ENCODE data around the gene LIN7B. TPM values are rescaled to one million over a fixed set of nuclear protein-coding genes. Genes with fewer than 3 reads are reported as not detected.

Gene LIN7B
- polyA plus RNA-seq, 4 donors: 7.7 to 21.9 (median 14.5) TPM

GRCh38 chr19:49155820-49156346, 41.7 kb downstream of the LIN7B start:
- DNase-seq (no peak), FAIRE-seq (no peak)
- H3K27me3 ChIP-seq (ENCODE audit: control insufficient read depth in 3 of 3, insufficient read depth in 3 of 3, low read length in 3 of 3): peaks cover 0 to 54% (median 0%) of the 10 kb centered on the region in 3 donors
- peak overlapping the region in 1 of 3 donors; percentile 24 for H3K27ac ChIP-seq (ENCODE audit: low read depth in 1 of 3, low read length in 2 of 3)
- peaks cover 0 to 13% of the 10 kb centered on the region in 2 donors for H3K9me3 ChIP-seq (ENCODE audit: control insufficient read depth in 2 of 2, insufficient read depth in 1 of 2, low read depth in 1 of 2, low read length in 1 of 2)
- no peak overlapping the region for H3K4me3 ChIP-seq (ENCODE audit: low read depth in 1 of 3, low read length in 3 of 3)
- H3K4me1 ChIP-seq (ENCODE audit: control insufficient read depth in 3 of 3, insufficient read depth in 2 of 3, low read depth in 1 of 3, low read length in 2 of 3): peaks cover 0 to 14% (median 4%) of the 10 kb centered on the region in 3 donors
- WGBS, 3 donors: 51 to 66% (median 56%) methylated on average over 4 of the region's 4 CpGs
- no peaks in the 10 kb centered on the region for H3K36me3 ChIP-seq (ENCODE audit: control insufficient read depth in 3 of 3, insufficient read depth in 2 of 3, low read depth in 1 of 3, low read length in 3 of 3)

- Histone ChIP-seq H3K9me3 (ENCODE audit: control insufficient read depth in 2 of 2, insufficient read depth in 1 of 2, low read depth in 1 of 2, low read length in 1 of 2) (no peaks in the 10 kb centered on the region), H3K36me3 (ENCODE audit: control insufficient read depth in 3 of 3, insufficient read depth in 2 of 3, low read depth in 1 of 3, low read length in 3 of 3) (peaks cover 0 to 2% (median 0%) of the 10 kb centered on the region in 3 donors), H3K4me3 (ENCODE audit: low read depth in 1 of 3, low read length in 3 of 3) (peak within 1 kb of the TSS; percentile 81 to 84 (median 81)), H3K4me1 (ENCODE audit: control insufficient read depth in 3 of 3, insufficient read depth in 2 of 3, low read depth in 1 of 3, low read length in 2 of 3) (peaks cover 0 to 11% (median 2%) of the 10 kb centered on the region in 3 donors), H3K27me3 (ENCODE audit: control insufficient read depth in 3 of 3, insufficient read depth in 3 of 3, low read length in 3 of 3) (peaks cover 0 to 55% (median 0%) of the 10 kb centered on the region in 3 donors), H3K27ac (ENCODE audit: low read depth in 1 of 3, low read length in 2 of 3) (peak within 1 kb of the TSS; percentile 77 to 97 (median 96))
- DNase-seq: peak; percentile 93 to 94
- FAIRE-seq: no peak
- WGBS, 3 donors: 0 to 2% (median 1%) methylated on average over 33 to 41 of the region's 41 CpGs
These were observed 43.5 kb downstream of the LIN7B start, which contains the start of gene TRPM4 for GRCh38 chr19:49157445-49158224. Gene TRPM4, plus strand, starts transcription at chr19:49157792. Its CDS starts 75 bp downstream, at chr19:49157867.

GRCh38 chr19:49160450-49161189, 46.5 kb downstream of the LIN7B start:
- H3K27me3 ChIP-seq (ENCODE audit: control insufficient read depth in 3 of 3, insufficient read depth in 3 of 3, low read length in 3 of 3): peaks cover 0 to 54% (median 0%) of the 10 kb centered on the region in 3 donors
- peak; percentile 34 to 77 for DNase-seq
- FAIRE-seq: no peak
- 57 to 80% (median 66%) methylated on average over 13 of the region's 13 CpGs for WGBS, 3 donors
- peaks cover 0 to 11% (median 2%) of the 10 kb centered on the region in 3 donors for H3K4me1 ChIP-seq (ENCODE audit: control insufficient read depth in 3 of 3, insufficient read depth in 2 of 3, low read depth in 1 of 3, low read length in 2 of 3)
- H3K27ac ChIP-seq (ENCODE audit: low read depth in 1 of 3, low read length in 2 of 3): peak overlapping the region in 2 of 3 donors; percentile 8 to 17
- peak overlapping the region in 1 of 3 donors; percentile 14 for H3K4me3 ChIP-seq (ENCODE audit: low read depth in 1 of 3, low read length in 3 of 3)
- H3K9me3 ChIP-seq (ENCODE audit: control insufficient read depth in 2 of 2, insufficient read depth in 1 of 2, low read depth in 1 of 2, low read length in 1 of 2): no peaks in the 10 kb centered on the region
- H3K36me3 ChIP-seq (ENCODE audit: control insufficient read depth in 3 of 3, insufficient read depth in 2 of 3, low read depth in 1 of 3, low read length in 3 of 3): peaks cover 0 to 2% (median 0%) of the 10 kb centered on the region in 3 donors

GRCh38 chr19:49161987-49162386, 47.8 kb downstream of the LIN7B start:
- Histone ChIP-seq H3K36me3 (ENCODE audit: control insufficient read depth in 3 of 3, insufficient read depth in 2 of 3, low read depth in 1 of 3, low read length in 3 of 3) (peaks cover 0 to 2% (median 0%) of the 10 kb centered on the region in 3 donors), H3K4me3 (ENCODE audit: low read depth in 1 of 3, low read length in 3 of 3) (no peak overlapping the region), H3K9me3 (ENCODE audit: control insufficient read depth in 2 of 2, insufficient read depth in 1 of 2, low read depth in 1 of 2, low read length in 1 of 2) (no peaks in the 10 kb centered on the region), H3K4me1 (ENCODE audit: control insufficient read depth in 3 of 3, insufficient read depth in 2 of 3, low read depth in 1 of 3, low read length in 2 of 3) (peaks cover 2 to 11% (median 4%) of the 10 kb centered on the region in 3 donors), H3K27ac (ENCODE audit: low read depth in 1 of 3, low read length in 2 of 3) (peak overlapping the region in 1 of 3 donors; percentile 21), H3K27me3 (ENCODE audit: control insufficient read depth in 3 of 3, insufficient read depth in 3 of 3, low read length in 3 of 3) (peaks cover 0 to 54% (median 0%) of the 10 kb centered on the region in 3 donors)
- 23 to 41% (median 28%) methylated on average over 4 of the region's 4 CpGs for WGBS, 3 donors
- FAIRE-seq: no peak
- peak in 1 of 2 donors; percentile 46 for DNase-seq

- WGBS, 3 donors: 51 to 61% (median 55%) methylated on average over 24 of the region's 24 CpGs
- Histone ChIP-seq H3K27me3 (ENCODE audit: control insufficient read depth in 3 of 3, insufficient read depth in 3 of 3, low read length in 3 of 3) (peaks cover 0 to 43% (median 0%) of the 10 kb centered on the region in 3 donors), H3K36me3 (ENCODE audit: control insufficient read depth in 3 of 3, insufficient read depth in 2 of 3, low read depth in 1 of 3, low read length in 3 of 3) (peaks cover 0 to 5% (median 2%) of the 10 kb centered on the region in 3 donors), H3K4me3 (ENCODE audit: low read depth in 1 of 3, low read length in 3 of 3) (no peak overlapping the region), H3K9me3 (ENCODE audit: control insufficient read depth in 2 of 2, insufficient read depth in 1 of 2, low read depth in 1 of 2, low read length in 1 of 2) (no peaks in the 10 kb centered on the region), H3K27ac (ENCODE audit: low read depth in 1 of 3, low read length in 2 of 3) (peak overlapping the region in 2 of 3 donors; percentile 17 to 64), H3K4me1 (ENCODE audit: control insufficient read depth in 3 of 3, insufficient read depth in 2 of 3, low read depth in 1 of 3, low read length in 2 of 3) (peaks cover 0 to 4% (median 2%) of the 10 kb centered on the region in 3 donors)
- FAIRE-seq (no peak), DNase-seq (peak in 1 of 2 donors; percentile 32)
These were observed 51.1 kb downstream of the LIN7B start for GRCh38 chr19:49165111-49165750.

- DNase-seq: no peak
- H3K4me3 ChIP-seq (ENCODE audit: low read depth in 1 of 3, low read length in 3 of 3): no peak overlapping the region
- WGBS, 3 donors: 55 to 79% (median 69%) methylated on average over 18 to 30 of the region's 30 CpGs
- H3K36me3 ChIP-seq (ENCODE audit: control insufficient read depth in 3 of 3, insufficient read depth in 2 of 3, low read depth in 1 of 3, low read length in 3 of 3): peaks cover 0 to 5% (median 2%) of the 10 kb centered on the region in 3 donors
- FAIRE-seq: no peak
- peaks cover 0 to 41% (median 0%) of the 10 kb centered on the region in 3 donors for H3K27me3 ChIP-seq (ENCODE audit: control insufficient read depth in 3 of 3, insufficient read depth in 3 of 3, low read length in 3 of 3)
- H3K4me1 ChIP-seq (ENCODE audit: control insufficient read depth in 3 of 3, insufficient read depth in 2 of 3, low read depth in 1 of 3, low read length in 2 of 3): peaks cover 2 to 4% (median 2%) of the 10 kb centered on the region in 3 donors
- H3K27ac ChIP-seq (ENCODE audit: low read depth in 1 of 3, low read length in 2 of 3): peak overlapping the region in 1 of 3 donors; percentile 64
- H3K9me3 ChIP-seq (ENCODE audit: control insufficient read depth in 2 of 2, insufficient read depth in 1 of 2, low read depth in 1 of 2, low read length in 1 of 2): no peaks in the 10 kb centered on the region
These were observed 51.7 kb downstream of the LIN7B start for GRCh38 chr19:49165865-49166301.

- no peak for DNase-seq
- Histone ChIP-seq H3K36me3 (ENCODE audit: control insufficient read depth in 3 of 3, insufficient read depth in 2 of 3, low read depth in 1 of 3, low read length in 3 of 3) (peaks cover 5 to 10% (median 9%) of the 10 kb centered on the region in 3 donors), H3K27me3 (ENCODE audit: control insufficient read depth in 3 of 3, insufficient read depth in 3 of 3, low read length in 3 of 3) (peaks cover 0 to 46% (median 0%) of the 10 kb centered on the region in 3 donors), H3K9me3 (ENCODE audit: control insufficient read depth in 2 of 2, insufficient read depth in 1 of 2, low read depth in 1 of 2, low read length in 1 of 2) (no peaks in the 10 kb centered on the region), H3K4me1 (ENCODE audit: control insufficient read depth in 3 of 3, insufficient read depth in 2 of 3, low read depth in 1 of 3, low read length in 2 of 3) (peaks cover 0 to 4% (median 2%) of the 10 kb centered on the region in 3 donors), H3K27ac (ENCODE audit: low read depth in 1 of 3, low read length in 2 of 3) (no peak overlapping the region), H3K4me3 (ENCODE audit: low read depth in 1 of 3, low read length in 3 of 3) (no peak overlapping the region)
- FAIRE-seq: no peak
- 83 to 88% (median 85%) methylated on average over 22 to 25 of the region's 25 CpGs for WGBS, 3 donors
These were observed 53.8 kb downstream of the LIN7B start for GRCh38 chr19:49167857-49168409.
